Kidney capillary endothelial cell (primary cell): Measurements from ENCODE around the gene RAPGEF4.
A peak's percentile ranks its signal among the peaks of the same experiment; 100 is the strongest.

Source experiments
- DNase-seq: peaks from one replicate; pipeline ENCODE4 v3.0.0-alpha.2; 2018; ENCODE audit warnings: low spot score

Gene RAPGEF4

DNA sequence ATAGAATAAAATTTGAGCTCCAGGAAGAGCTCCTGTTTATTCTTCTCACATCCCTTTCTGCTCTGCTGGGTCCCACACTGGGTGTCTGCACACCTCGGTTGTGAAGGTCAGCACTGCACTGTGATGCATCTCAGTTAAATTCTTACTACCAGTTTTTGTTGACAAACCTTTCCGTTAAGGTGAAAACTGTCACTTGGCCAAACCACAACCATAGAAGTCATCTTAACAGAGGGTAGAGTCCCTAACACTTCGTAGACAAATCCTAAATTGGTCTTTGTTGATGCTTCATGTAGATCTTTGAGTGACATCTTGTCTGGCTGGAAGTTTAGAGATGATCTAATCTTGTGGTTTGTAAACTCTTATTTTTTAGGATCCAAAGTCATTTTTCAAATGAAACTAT is 172.6 kb downstream of the RAPGEF4 start:
- no peak for DNase-seq

DNA sequence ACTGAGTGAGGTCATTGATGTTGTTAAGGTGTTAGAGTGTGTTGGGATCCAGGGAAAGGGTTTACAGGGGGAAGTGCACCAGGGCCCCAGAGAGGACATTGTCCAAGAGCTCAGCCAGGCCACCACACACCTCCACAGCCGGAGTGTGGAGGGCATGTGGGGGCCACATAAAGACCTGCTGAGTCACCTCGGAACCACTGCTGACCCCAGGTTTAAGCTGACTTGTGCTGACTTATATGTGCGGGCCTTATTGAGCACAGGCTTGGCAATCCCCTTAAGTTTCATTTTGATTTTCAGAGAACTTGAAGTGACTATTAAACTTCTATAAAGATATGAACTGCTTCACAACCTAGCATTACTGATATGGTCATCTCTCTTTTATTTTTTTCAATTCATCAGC is 173.8 kb downstream of the RAPGEF4 start:
- no peak for DNase-seq

DNA sequence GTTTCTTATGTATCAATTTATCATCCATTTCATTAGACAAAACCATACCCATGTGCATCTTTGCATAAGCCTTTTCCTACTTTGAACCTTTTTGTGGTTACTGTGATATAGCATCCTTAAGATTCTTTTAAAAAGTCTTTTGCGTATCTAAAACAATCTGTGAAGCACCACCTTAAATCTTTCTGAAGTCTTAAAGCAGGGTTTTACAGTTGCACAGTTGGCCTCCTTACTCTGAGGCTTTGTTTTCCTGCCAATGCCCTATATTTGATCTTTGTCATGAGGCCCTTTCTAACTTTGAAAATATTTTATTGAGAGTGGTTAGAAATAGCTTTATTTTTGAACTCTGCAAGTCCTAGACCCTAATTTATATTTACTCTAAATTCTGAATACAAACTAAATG is 176.6 kb downstream of the RAPGEF4 start:
- no peak for DNase-seq

DNA sequence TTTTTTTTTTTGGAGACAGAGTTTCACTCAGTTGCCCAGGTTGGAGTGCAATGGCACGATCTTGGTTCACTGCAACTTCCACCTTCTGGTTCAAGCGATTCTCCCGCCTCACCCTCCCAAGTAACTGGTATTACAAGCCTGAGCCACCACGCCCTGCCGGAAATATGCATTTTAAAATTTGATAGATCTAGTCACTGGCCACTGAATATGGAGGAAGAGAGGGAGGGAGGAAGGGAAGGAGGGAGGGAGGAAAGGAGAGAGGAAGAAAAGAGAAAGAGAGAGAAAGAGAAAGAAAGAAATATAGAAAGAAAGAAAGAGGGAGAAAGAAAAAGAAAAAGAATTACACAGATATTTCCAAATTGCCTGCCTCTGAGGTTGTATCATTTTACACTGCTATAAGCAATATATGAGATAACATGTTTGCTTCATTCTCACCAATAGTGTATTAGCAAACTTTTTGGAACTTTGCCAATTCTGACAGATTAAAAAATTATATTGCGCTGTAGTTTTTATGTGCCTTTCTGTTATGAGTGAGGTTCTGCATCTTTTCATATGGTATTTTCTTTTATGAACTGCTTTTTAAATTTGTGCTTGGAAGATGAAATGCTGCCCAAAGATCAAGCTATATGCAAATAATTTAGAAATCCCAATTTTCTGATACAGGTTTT is 178.8 kb downstream of the RAPGEF4 start:
- no peak for DNase-seq

DNA sequence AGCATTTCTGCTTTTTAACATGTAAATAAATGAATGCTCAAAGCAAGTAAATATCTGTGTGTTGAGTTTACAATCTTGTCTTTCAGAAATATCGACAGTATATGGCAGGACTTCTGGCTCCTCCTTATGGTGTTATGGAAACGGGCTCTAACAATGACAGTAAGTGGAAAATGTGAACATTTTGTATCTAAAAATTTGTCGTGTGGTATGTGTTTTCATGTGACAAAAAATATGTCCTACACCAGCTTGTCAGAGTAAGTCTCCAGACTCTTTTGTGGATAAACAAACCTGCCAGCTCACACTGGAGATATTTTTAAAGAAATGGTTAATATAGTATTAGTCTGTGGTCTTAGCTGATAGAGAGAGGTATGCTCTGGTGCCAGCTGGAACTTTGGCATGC is 182.1 kb downstream of the RAPGEF4 start:
- no peak for DNase-seq

DNA sequence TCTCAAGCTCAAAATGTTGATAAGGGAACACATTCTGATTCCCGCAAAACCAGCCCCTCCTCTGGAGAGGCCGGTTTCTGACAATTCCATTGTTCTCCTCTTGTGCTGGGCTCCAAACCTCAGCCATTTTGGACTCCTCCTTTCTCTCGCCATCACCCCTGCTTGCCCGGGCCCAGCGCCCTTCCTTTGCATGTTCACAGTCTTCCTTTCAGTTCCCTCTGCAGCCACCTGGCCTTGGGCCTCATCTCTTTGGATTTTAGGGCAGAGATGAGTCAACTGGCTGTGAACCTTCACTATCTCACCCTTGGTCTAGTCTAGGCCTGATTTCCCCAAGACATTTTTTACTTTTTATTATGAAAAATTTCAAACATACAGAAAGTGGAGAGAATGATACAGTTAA is 184.1 kb downstream of the RAPGEF4 start:
- DNase-seq = no peak

DNA sequence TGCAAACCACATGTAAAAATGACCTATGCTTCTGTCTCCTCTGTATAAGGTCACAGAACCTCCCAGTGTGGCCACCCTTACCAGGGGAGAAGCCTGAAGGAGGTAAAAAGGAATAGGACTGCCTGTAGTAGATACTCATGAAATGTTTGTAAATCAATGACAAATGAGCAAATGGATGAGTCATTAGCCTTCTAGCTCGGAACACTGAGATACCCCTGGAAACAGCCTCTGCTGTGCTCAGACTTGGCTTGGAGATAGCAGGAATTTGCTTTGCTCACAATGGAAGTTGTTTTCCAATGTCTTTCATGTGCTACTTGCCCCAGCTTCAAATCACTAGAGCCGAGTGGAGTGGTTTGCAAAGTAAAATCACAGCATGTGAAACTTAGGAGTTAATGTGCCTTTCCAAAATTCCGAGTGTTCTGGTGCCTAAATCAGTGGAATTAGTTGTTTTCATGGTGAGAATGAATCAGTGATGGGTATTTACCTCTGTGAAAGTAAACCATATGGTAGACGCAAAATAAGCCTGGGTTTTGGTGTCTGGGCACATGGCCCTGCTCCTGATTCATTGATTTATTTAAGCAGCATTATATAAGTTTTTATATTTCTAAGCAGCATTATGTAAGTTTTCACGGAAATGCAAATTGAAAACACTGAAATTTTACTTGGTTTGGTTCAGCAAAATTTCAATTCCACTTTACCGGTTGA is 186.0 kb downstream of the RAPGEF4 start:
- no peak for DNase-seq

DNA sequence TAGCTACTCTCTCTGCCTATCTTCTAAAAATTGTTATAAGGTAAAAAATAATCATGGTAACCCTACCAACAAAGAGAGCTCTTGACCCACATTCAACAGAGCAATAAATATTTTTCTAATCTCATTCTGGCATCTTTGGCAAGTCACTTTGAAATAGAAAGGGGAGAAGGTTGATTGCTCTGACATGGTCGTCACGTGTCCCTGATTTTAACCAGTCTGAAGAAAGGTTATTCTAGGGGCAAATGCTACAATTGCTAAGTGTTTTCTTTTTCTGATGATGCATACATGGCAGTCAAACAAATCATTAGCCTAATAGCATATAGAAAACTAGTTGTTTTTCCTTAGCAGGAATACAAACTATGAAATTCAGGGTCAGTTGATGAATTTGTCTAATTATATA is 186.7 kb downstream of the RAPGEF4 start:
- no peak for DNase-seq

DNA sequence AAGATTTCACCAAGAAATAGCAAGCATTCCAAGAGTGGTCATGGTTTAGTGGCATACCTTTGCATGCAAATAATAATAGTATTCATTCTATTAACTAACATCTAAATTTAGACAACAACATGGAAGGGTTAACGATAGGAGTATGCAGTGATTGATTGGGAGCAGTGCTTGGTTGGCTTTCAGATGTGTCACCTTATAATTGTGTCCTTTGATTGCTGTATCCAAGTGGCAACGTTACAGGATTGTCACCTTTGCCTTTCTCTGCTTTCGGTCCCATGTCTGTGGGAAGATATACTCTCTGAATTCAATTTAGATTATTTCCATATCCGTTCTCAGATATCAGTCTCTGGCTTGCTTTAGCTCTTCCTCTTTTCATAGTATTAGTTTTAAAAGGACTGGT is 187.2 kb downstream of the RAPGEF4 start:
- no peak for DNase-seq

DNA sequence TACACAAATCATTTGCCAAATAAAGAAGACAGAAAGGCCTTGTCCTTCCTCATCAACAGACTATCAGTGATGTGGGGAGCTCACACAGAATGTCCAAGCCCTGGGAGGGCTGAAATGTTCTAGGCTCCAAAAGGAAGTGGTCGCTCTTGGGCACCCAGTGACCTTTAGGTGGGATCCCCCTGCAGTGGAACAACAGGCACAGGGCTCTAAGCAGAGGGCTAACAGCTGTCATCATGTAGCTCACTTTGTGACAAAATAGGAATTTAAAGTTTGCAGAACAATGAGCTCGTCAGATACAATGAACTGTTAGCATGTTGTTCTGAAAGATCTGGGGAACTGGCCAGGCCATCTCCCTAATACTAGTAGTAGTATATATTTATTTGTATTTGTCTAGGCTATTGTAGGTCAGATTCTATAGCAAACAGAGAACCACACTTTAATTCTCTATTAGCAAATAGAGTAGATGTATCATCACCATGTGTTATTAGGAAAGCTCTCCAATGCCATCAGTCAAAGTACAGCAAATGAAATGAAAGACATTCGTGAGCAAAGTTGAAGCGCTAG is 188.5 kb downstream of the RAPGEF4 start:
- no peak for DNase-seq

DNA sequence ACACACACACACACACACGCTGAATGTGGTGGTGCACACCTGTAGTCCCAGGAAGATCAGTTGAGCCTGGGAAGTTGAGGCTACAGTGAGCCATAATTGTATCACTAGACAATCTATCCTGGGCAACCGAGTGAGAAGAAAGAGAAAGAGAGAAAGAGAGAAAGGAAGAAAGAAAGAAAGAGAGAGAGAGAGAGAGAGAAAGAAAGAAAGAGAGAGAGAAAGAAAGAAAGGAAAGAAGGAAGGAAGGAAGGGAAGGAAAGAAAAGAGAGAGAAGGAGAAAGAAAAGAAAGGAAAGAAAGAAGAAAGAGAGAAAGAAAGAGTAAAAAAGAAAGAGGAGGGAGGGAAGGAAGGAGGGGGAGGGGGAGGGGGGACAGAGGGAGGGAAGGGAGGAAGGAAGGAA is 190.0 kb downstream of the RAPGEF4 start:
- no peak for DNase-seq

DNA sequence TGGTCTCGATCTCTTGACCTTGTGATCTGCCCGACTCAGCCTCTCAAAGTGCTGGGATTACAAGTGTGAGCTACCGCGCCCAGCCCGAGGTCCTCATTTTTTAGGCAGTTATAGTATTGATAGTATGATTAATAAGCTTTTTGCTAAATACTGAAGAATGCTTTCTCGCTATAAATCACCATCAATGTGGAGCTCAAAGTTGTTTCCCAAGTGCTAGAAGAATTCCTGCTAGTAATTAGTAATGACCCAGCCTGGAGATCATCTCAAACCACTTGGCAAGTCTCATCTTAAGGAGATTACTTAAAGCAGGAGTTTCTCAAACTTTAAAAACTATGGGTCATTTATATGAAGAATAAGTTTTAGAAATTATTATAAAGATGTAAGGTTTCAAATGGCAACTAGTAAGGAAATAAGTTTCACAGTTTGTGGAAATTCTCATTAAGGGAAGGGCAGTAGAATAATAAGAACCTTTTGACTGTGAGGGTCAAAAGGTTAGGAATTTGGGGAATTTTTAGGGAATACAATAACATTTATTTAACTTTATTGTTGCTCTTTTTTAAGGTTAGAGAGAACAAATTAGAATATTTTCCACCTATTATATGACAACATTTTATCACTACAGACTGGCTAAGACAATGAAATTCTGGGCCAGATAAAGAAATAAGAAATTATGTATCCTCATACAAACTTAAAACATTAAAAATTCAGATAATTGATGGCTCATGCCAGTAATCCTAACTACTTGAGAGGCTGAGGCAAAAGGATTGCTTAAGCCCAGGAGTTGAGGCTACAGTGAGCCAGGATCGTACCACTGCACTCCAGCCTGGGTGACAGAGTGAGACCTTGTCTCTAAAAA is 191.4 kb downstream of the RAPGEF4 start:
- DNase-seq = no peak

DNA sequence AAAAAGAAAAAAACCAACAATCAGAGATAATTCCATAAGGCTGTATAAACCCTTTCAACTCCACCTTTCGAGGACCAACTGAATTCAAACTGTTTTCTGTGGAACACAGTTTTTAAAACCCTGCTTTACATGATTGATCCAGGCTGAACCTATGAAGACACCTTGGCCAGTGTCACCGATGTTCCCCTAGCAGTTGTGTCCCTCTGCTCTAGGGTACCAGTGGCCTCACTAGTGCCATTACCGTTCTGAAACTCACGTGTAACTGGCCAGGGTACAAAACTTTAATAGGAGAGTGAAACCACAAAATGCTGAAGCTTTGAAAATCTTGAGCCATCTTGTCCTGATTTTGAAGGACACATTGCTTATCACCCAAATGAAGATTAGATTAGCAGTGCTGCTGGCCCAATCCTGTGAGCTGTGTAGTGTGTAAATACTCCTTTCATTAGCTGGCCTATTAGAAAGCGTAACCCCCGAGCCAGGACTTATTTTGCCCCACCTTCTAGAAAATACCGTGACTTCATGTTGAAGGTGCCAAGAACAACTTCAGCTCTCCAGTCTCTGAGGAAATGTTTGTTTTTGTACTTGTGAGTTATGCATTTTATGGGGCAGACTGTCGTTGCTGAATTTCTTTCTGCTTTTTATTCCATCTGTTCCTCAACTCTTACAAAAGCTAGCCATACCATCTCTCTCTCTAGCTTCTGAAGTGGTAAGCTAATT is 192.2 kb downstream of the RAPGEF4 start:
- DNase-seq = no peak

DNA sequence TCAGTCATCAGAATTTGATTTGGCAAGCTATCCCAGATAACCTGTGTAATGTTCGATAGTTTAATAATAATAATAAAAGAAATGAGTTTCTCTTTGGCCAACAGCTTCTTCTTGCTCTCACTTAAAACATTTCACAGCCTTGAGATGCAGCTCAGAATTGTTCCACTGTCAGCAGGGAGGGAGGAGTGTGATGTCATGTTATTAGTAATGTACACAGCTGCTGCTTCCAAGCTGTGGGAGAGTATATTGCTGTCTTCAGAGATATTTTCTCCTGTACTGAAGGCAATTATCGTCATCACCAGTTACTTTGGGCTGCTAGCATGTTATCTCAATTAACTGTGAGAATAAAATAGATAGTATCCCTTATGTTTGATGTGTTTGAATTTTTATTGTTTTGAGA is 193.1 kb downstream of the RAPGEF4 start:
- no peak for DNase-seq

DNA sequence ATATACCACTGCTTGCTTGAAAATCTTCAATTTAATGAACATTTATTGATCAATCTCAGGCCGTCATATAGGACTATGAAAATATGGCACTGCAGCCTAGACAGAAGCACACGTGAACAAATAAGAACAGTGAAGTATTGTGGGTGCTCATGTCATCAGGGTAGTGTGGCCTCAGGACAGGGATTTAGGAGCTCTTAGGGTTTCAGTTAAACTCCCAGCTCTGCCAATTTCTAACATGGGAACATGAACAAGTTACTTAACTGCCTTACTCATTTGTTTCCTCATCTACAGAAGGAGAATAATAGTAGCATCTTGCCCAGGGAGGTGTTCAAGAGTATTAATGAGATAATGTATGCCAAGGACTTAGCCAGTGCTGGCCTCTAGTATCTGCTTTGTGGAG is 194.0 kb downstream of the RAPGEF4 start:
- no peak for DNase-seq

DNA sequence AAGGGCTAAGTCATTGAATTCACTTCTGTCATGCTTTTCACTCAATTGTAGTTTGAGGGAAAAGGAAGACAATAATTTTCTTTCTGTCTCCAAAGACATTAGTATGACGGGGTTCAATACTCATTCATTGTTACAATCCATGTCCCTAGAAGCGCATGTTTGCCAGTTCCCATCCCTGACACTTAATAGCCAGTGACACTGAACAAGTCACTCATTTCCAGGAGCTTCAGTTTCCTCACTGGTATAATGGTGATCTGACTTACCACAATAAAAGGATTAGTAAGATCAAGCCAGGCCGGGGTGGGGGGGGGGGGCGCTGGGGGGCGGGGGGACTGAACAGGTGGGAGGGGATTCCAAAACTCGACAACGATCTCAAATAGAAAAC is 195.2 kb downstream of the RAPGEF4 start:
- no peak for DNase-seq

DNA sequence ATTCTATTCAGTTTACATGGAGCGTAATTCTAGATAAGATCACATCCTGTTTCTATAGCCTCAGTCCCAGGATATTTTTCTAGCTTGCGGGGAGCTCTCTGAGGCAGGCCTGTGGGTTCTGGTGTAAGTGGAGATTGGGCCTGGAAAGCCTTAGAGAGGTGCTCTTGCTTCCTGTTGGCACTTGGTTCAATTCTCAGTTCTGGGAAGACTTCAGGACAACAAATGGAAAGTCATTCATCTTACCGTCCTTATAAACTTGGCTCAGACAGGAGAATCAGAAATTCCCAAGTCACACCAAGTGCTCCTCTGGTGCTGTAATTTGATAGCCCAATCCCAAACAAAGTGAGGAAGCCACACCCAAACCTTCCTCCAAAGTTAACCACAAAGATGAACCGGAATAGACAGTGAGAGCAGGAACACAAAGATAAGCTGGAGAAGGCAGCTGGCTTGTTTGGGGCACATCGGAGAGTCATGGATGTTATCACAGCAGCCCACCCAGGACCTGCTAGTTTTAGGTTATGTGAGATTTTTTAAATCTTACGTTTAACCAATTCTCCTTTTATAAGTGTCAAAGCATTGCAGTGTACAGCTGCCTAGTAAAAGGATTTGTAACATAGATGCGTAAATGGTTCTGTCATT is 195.7 kb downstream of the RAPGEF4 start:
- peak; percentile 67 for DNase-seq

DNA sequence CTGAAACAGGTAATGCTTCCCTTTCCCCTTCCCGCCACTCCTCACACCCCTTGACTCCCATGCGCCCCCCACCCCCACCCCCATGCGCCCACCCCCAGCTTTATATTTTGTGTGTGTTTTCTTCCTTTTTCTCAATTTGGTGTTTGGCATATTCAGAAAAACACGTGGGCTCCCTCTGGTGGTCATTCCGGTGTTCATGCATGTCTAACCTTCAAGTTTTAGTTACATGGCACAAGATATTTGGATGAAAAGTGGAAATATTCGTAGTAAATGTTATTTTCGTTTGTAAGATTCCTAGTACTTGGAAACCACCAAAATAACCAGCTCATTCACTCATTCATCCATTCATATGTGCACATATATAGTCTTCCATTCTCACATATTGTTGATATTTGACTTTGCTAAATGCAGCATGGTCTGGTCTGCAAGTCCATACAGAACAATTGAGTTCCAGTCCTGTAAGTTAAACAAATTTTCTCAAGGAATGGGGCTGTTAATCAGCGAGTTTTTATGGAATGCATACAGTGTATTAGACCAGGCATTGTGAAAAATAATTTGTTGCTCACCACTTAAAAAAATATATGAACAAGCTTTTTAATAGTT is 196.4 kb downstream of the RAPGEF4 start:
- DNase-seq = peak; percentile 77

DNA sequence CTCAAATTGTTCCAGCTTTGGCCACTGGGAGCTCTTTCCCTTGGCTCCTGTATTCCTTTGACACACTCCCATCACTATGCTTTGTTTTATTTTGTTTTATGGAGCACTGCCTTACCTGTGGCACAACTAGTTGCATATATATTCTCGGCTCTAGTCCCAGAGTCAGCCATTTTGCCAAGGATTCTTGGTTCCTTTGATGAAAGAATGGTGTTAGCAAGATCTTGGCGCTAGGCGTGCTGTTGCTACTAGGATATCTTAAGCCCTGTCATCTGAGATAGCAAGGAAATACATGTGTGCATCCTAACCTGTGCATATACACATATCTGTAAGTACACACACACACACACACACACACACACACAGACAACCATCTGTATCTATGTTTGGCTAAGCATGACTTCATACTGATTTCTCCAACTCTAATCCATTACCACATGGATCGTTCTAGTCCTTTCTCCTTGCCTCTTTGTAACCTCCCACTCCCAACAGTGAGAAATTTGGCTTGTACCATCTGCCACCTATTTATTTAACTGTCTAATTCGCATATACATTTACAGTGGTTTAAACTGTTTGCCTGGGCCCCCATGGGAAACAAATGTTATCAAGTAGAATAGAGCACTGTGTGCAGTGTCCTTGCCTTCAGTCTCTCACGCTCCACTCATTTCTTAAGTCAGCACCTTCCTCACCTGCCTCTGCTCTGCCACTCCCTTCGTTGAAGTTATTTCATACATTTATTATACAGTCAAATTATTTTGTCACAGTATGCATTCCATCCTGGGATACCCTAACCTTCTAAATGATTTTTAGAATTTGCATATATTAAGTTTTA is 202.5 kb downstream of the RAPGEF4 start:
- no peak for DNase-seq

DNA sequence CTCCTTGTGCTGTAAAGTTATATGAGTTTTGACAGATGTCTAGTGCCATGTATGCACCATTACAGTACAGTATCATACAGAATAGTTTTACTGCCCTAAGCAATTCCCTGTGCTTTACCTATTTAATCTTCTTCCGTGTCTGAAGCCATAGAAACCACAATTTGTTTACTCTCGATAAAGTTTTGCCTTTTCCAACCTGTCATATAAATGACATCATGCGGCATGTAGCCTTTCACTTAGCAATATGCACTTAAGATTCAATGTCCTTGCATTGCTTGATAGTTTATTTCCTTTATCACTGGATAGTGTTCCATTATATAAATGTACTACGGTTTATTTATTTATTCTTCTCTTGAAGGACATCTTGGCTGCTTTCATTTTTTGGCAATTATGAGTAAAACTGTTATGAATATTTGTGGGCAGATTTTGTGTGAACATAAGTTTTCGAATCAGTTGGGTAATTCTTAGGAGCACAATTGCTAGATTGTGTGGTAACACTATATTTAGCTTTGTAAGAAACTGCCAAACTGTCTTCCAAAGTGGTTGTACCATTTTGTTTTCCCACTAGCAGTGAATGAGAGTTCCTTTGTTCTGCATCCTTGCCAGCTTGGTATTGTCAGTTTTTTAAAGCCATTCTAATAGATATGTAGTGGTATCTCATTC is 203.2 kb downstream of the RAPGEF4 start:
- no peak for DNase-seq
